HG02852 (cell line): ENCODE measurements around the gene IDH1.
"Not testable (repeated sequence)": the region's sequence is repeated elsewhere in the genome, so short reads cannot be mapped to it uniquely, and the experiment has no call there.

ENCODE experiments used
- ATAC-seq: cut with Tn5 transposase; IDR thresholded peaks from one replicate; pipeline ENCODE4 v1.9.1; 2021; ENCODE audit warnings: mild to moderate bottlenecking, moderate library complexity; ENCODE audit not compliant: unreplicated experiment

The IDH1 gene

DNA sequence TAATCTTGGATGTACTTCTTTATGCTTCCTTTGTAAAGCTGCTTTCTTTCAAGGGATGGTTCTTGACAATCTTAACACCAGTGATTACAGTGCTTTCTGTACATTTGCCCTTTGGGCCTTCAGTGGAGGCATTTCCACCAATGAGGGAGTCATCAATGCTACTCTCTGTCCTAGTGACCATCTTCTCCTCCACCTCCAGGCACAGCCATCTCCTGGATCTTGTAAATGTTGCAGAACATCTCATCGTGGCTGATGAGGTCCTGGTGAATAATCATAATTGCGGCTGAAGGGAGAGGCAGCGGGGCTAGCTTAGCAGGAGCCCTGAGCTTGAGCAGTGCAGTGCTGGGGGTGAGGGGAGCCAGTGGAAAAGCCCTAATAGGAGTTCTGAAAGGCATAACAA lies 32.5 kb downstream of the IDH1 start:
- no peak for ATAC-seq

DNA sequence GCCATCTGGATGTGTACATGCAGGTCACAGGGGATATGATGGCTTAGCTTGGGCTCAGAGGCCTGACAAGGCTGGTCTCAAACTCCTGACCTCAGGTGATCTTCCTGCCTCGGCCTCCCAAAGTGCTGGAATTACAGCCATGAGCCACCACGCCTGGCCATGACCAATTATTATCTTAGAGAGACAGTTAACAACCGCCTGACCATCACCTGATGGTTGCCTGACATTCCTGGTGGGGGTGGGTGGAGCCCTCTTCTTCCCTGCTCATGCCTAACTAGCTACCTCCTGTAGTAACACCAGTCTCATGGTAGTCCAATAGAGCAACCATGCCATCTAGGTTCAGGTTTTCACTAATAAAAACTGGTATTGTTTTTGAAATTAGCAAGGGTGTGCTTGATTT lies 33.0 kb downstream of the IDH1 start:
- not testable (repeated sequence) for ATAC-seq

DNA sequence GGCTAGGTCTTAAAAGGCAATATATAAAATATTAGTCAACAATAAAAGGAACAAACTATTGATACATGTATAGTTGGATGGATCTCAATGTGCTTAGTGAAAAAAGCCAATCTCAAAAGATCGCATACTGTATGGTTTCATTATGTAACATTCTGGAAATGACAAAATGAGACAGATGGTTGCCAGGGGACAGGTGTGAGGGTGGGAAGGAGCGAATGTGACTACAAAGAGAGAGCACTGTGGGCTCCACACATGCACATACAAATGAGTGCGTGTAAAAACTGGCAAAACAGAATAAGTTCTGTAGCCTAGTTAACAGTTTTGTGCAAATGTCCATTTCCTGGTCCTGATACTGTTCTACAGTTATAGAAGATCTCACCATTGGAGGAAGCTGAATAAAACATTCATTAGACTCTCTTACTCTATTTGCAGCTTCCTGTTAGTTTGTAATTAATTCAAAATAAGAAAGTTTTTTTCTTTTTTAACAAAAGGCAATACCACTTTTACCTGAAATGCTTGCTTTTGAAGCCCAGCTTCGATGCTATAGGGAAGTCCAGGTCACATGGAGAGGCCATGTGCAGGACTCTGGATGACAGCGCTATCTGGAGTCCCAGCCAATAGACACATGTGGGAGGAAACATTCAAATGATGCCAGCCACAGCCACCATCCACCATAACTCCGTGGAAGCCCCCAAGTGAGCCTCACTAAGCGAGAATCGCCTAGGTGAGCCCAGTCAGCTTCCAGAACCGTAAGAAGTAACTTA lies 44.0 kb downstream of the IDH1 start:
- ATAC-seq: no peak

DNA sequence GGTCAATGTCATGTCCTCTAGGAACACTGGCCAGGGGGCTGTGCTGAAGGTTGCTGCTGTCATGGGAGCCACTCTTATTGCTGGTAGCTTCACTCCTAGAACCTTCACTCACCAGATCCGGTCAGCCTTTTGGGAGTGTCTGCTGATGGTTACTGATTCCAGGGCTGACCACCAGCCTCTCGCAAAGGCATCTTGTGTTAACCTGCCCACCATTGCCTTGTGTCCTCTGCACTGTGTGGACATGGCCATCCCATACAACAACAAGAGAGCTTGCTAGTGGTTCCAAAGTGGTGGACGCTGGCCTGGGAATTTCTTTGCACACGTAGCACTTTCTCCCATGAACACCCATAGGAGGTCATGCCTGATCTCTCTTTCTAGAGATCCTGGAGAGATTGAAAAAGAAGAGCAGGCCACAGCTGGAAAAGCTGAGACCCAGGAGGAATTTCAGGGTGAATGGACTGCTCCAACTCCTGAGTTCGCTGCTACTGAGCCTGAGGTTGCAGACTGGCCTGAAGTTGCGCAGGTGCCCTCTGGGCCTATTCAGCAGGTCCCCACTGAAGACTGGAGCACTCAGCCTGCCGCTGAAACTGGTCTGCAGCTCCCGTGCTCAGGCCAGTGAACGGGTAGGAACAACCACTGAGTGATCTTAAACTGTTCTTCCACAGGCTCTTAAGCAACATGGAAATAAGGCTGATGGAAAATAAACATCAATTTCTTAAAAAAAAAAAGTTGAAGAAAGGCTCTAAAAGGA lies 46.4 kb downstream of the IDH1 start:
- ATAC-seq: no peak

DNA sequence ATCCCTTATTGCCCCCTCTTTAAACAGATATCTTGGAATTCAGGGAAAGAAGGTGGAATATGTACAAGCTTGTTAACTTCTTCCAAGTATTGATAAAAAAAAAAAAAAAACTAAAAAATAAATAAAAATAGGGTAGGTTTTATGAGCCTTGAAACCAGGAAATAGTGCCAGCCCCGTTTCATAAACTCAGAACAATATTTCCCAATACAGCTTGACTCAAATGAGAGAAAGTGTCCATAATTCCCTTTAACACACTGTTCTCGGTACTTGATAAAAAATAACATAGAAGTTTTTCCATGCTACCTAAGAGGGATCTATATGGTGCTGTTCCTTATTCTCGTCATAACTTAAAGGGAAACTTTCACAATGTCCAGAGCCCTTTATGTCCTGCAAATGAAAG lies 47.1 kb downstream of the IDH1 start:
- no peak for ATAC-seq

DNA sequence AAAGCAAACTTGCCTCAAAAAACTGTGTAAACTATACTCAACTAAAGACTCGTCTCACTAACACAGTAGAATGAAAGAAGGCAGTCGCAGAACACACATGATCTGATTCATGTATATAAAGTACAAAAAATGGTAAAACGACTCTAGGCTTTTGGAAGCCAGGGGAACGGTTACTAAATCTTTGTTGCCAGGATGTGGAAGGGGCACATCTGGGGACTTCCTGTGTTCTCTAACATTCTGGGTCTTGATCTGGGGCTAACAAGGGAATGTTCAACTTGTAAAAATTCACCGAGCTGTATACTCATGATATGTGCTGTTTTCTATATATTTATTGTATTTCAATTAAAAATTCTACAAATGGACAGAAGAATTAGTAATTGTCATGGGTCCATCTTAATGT lies 50.7 kb downstream of the IDH1 start:
- no peak for ATAC-seq

DNA sequence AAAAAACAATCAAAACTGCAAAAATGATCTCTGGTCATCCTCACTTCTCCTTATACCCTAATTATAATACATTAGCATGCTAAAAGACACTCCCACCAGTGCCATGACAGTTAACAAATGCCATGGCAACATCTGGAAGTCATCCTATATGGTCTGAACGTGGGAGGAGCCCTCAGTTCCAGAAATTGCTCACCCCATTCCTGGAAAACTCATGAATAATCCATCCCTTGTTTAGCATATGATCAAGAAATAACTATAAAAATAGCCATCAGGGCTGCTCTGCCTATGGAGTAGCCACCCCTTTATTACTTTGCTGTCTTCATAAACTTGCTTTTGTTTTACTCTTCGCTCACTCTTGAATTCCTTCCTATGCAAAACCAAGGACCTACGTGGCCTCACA lies 59.3 kb downstream of the IDH1 start:
- no peak for ATAC-seq

DNA sequence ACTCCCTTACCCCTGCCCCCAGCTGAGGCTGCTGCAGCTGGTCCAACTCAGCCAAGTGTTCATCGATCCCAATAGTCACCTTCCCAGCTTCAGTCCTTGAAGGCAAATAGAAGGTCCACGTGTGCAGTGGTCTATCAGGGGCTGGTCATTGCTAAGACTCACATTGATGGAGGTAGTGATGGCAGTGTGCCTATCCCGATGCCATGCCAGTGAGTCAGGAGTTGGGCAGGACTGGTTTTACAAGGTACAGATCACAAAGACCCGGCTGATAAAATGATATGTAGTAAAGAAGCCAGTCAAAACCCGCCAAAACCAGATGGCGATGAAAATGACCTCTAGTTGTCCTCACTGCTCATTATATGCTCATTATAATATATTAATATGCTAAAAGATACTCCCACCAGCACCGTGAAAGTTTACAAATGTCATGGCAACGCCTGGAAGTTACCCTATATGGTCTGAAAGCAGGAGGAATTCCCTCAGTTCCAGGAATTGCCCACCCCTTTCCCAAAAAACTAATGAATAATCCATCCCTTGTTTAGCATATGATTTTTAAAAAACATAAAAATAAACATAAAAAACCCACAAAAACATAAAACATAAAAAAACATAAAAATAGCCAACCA lies 62.1 kb downstream of the IDH1 start:
- ATAC-seq: no peak

DNA sequence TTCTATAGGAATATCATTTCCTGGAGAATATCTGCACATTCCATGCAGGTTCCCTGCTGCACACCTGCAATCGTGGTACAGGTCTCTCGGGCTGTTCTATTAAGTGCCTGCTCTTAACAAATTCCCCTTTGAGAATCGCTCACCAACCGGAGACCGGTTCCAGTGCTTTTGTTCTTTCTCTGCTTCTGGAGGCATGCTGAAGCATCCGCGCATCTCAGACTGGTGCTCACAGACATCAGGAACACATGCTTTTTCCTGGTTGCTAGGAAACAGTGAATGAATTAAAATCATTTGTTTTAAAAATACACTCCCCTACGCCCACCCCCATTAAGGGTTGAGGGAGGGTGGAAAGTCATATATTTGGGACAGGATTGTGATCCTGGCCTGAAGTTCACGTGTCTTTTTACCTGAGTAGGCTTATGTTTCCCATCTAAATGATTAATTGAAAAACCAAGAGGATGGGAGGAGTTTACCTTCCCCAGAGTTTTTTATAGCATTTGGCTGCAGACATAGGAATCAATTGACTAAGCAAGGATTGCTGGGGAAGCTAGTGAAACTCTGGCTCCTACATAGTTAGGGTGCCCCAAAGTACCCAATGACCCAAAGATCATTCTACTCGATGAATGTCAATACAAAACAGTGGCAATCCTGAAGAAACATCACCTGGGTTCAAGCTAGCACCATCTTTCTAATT lies 64.9 kb downstream of the IDH1 start, which contains the start of gene C2orf80:
Gene C2orf80 (minus strand): TSS at position 221 of the 694 bp plus-strand sequence. CDS start 3,044 bp downstream, outside the sequence.
- no peak for ATAC-seq

DNA sequence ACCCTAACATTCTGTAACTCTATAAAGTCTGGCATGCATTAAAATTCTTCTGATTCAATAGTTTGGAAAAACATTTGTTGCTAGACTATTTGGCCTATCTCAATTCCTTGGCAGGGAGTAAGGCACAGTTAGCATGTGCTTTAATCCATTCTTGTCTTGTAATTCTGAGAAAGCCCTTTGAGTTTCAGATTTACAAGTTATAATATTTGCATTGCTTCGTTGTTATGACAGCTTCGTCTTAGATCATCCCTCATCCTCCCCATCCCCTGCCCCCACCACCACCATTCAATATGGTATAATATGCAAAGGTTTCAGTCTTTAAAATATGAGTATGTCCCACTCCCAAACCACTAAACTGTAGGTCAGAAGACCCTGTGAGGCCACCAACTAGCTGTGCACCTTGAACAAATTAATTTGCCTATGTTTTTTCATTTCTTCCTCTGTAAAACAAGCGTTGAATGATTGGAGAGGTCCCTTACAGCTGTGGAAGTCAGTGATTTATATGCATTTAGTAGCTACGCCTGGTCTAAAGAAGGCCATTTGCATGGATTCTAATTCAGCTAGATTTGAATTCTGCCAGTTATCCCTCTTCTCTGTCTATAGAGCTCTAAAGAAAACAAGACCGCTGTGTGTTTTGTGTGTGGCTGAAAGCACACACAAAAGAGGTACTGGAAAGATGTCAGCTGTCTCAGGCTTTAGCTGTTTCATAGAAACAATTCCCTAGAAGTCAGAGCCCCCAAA lies 65.6 kb downstream of the IDH1 start:
- ATAC-seq: no peak

DNA sequence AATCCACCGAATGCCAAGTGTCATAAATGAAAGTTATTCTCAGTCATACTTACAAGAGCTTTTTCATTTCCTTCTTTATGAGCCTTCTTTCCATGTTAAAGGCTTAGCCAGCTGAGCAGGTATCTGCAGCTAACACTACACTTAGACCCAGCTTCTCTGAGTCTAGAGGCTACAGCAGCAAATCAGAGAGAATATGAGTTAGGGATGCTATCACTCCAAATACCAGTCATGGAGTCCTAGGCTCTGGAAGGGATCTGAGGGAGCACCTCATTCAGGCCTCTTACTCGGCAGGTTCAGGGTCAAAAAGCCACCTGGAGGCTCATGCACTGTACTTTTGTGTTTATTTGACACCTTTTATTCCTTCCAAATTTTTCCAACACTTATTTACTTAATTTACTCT lies 68.0 kb downstream of the IDH1 start:
- ATAC-seq: no peak

DNA sequence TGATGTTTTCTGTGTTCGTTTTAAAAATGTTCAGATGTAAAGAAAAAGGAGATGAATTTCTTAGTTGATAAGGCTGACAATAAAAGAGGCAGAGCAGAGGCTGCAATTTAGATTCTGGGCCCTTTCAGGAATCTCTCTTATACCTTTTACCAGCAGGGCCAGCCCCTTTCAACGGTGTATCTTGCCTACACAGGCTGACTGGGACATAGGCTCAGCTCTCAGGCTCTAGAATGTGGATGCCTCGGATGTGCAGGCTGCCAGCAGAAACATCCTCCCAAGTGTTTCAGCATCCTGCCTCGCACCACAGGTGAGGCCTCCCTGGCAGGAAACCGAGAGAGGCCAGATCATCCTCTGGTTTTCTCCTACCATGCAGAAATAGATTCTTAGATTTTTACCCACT lies 68.4 kb downstream of the IDH1 start:
- no peak for ATAC-seq
